Coronary artery (tissue), 2 donors: ENCODE results near the gene SCN5A.

Experiments used
- DNase-seq: peaks from one replicate; pipeline ENCODE4 v3.0.0-alpha.2; 2017; ENCODE audit warnings: low spot score
- H3K27ac ChIP-seq, 2 donors: fragments of 200-600 bp; sonication (generic); one replicate each; pipeline ENCODE4 v1.5.1; 2016 to 2019
- H3K4me3 ChIP-seq: fragments of 200-600 bp; sonication (generic); 2 replicates; pipeline ENCODE4 v1.5.1; 2016; ENCODE audit warnings: mild to moderate bottlenecking, moderate library complexity
- CTCF ChIP-seq: fragments of 200-600 bp; sonication (generic); IDR thresholded peaks from one replicate; pipeline ENCODE4 v1.5.1; 2019; ENCODE audit warnings: antibody characterized with exemption

Gene SCN5A

DNA sequence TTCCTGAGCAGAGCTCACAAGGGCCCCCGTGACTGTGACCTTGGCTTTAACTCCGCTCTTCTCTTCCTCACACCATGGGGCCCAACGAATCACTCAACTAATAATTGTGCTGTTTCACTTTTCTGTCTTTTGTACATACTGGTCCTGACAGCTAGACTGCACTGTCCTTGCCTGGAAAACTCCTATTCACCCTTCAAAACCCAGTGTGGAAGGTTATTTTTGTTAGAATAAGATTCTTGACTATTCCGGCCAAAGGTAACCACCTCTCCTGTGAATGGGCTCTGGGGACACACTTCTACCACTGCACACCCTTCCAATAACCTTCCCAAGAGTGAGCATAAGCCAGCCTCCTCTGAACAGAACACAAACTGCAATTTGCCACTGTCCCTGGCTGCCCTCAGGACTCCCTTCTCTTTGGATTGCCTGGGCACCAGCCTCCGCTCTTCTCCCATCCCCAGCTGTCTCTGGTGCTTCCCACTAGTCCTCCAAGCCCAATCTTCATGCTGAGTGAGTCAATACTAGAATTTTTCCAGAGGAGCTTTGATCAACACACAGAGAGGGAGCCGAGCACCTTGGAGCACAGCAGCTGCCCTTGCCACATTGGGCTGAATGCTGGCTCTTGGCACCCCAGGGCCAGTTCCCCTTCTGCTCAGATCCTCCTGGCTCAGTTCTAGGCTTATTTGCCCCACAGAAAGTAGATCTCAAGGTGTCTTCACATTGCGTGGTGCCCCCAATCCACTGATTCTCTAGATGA lies 2.1 kb downstream of the SCN5A start:
- no peak for TF ChIP-seq CTCF
- Histone ChIP-seq H3K27ac (no peak overlapping the region), H3K4me3 (no peak overlapping the region)
- peak; percentile 22 for DNase-seq

DNA sequence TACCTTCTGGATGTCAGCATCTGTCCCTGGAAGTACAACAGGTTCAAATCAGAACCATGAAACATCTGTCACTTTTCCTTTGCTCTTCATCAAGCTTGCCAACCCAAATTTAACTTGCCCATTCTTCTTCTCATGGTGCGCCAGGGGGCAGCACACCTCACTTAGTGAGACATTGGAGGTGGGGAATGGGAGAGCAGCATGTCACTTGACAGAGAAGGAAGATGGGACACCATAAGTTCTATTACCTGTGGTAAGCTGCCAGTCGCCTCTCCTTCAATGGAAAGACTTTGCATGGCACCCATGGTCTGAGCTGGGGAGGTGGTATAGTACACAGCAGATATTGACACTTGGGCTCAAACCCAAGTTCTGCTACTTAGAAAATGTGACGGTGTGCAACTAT lies 2.9 kb downstream of the SCN5A start:
- TF ChIP-seq CTCF: no peak
- Histone ChIP-seq H3K4me3 (no peak overlapping the region), H3K27ac (no peak overlapping the region)
- peak; percentile 40 for DNase-seq

- Histone ChIP-seq H3K4me3 (no peak overlapping the region), H3K27ac (no peak overlapping the region)
- peak; percentile 56 for DNase-seq
- TF ChIP-seq CTCF: no peak
Observed at GRCh38 chr3:38646062-38646461, 3.4 kb downstream of the SCN5A start.

GRCh38 chr3:38645601-38646000 lies 3.9 kb downstream of the SCN5A start:
- Histone ChIP-seq H3K27ac (no peak overlapping the region), H3K4me3 (no peak overlapping the region)
- peak; percentile 24 for DNase-seq
- TF ChIP-seq CTCF: no peak

- DNase-seq: peak; percentile 53
- Histone ChIP-seq H3K27ac (no peak overlapping the region), H3K4me3 (no peak overlapping the region)
- no peak for TF ChIP-seq CTCF
Observed at GRCh38 chr3:38645076-38645475, 4.4 kb downstream of the SCN5A start.

DNA sequence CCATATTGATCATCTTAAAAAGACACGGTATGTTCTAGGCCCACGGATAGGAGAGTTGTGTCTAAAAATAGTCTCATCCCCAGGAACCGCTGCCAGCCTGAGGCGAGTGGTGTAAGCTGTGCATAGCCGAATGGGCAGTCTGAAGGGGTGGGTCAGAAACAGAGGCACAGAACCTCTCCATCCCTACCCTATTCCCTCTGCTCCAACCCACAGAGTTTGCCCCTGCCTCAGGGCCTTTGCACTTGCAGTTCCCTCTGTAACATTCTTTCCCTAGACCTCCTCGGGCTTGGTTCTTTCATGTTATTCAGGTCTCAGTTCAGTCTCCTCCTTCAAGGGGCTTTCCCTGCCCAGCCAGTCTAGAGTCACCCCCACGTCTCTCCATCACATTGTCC lies 4.8 kb downstream of the SCN5A start:
- DNase-seq: no peak
- Histone ChIP-seq H3K27ac (no peak overlapping the region), H3K4me3 (no peak overlapping the region)
- no peak for TF ChIP-seq CTCF

- DNase-seq: peak; percentile 41
- Histone ChIP-seq H3K27ac (no peak overlapping the region), H3K4me3 (no peak overlapping the region)
- no peak for TF ChIP-seq CTCF
Observed at GRCh38 chr3:38644016-38644661, 5.3 kb downstream of the SCN5A start.
